H1 (cell line): ENCODE measurements around the gene ZDHHC22.
A peak's percentile ranks its signal among the peaks of the same experiment; 100 is the strongest.

Experiments
- CREB1 ChIP-seq: IDR thresholded peaks from 2 replicates; pipeline ENCODE4 v1.6.1; 2012; ENCODE audit warnings: inconsistent platforms
- EP300 ChIP-seq, 2 experiments: IDR thresholded peaks; 1 replicate in 1 of 2; 2 replicates in 1 of 2; pipeline ENCODE4 v1.6.1; 2011 to 2012; ENCODE audit warnings: low read depth in 2 of 2, low read length in 2 of 2, mild to moderate bottlenecking in 2 of 2, borderline replicate concordance in 1 of 2, inconsistent platforms in 1 of 2, moderate library complexity in 1 of 2
- HDAC6 ChIP-seq: IDR thresholded peaks from one replicate; pipeline ENCODE4 v1.7.1; 2012; ENCODE audit warnings: low read depth, mild to moderate bottlenecking, inconsistent platforms, low read length, moderate library complexity
- POLR2A ChIP-seq, 2 experiments: IDR thresholded peaks; 1 replicate in 1 of 2; 2 replicates in 1 of 2; pipeline ENCODE4 v1.6.1; 2011; ENCODE audit warnings: low read depth in 2 of 2, low read length in 2 of 2, mild to moderate bottlenecking in 2 of 2; ENCODE audit errors: control extremely low read depth in 1 of 2
- POLR2AphosphoS5 ChIP-seq: IDR thresholded peaks from 2 replicates; pipeline ENCODE4 v1.6.1; 2011; ENCODE audit warnings: low read depth, low read length
- SIX5 ChIP-seq: IDR thresholded peaks from 2 replicates; pipeline ENCODE4 v1.6.1; 2011; ENCODE audit warnings: mild to moderate bottlenecking, low read depth, low read length
- TCF12 ChIP-seq: IDR thresholded peaks from 2 replicates; pipeline ENCODE4 v1.6.1; 2011; ENCODE audit warnings: low read depth, mild to moderate bottlenecking, low read length
- YY1 ChIP-seq: IDR thresholded peaks from 2 replicates; pipeline ENCODE4 v1.6.1; 2011; ENCODE audit warnings: low read depth, mild to moderate bottlenecking, low read length
- TF ChIP-seq, protein P1 (sequence below), 3 experiments: IDR thresholded peaks; 1 replicate in 2 of 3; 2 replicates in 1 of 3; pipeline versions ENCODE4 v1.5.1 to v1.6.1; 2011; ENCODE audit warnings: low read length in 3 of 3, mild to moderate bottlenecking in 3 of 3, inconsistent platforms in 2 of 3, low read depth in 1 of 3, moderate library complexity in 1 of 3; ENCODE audit not compliant: insufficient read depth in 1 of 3; ENCODE audit errors: control extremely low read depth in 1 of 3
- TF ChIP-seq, protein P2 (sequence below): IDR thresholded peaks from 2 replicates; pipeline ENCODE4 v1.6.1; 2012; ENCODE audit warnings: inconsistent platforms
- TF ChIP-seq, protein P3 (sequence below): IDR thresholded peaks from 2 replicates; pipeline ENCODE4 v1.6.1; 2012; ENCODE audit warnings: inconsistent platforms

DNA sequence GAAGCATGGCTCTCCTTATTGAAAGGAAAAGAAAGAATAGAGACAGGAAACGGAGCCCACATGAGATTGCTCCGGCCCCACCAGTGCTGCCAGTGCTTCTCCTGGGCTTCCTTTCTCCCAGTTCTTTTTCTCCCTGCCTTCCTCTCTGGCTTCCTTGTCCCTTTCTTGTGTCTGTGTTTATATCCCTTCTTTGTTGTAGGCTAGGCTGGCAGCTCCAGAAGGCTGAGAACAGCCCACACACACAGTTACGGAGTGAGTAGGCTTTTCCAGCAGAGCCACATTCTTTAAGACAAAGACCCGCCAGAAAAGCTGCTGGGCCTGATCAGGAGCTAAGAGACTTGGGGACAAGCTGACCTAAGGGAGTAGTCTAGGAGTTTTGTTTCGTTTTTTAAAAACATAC is 30.6 kb downstream of the ZDHHC22 start:
- TF ChIP-seq EP300 (IDR thresholded peaks at IDR 0.05; ENCODE audit: borderline replicate concordance in 1 of 2, low read depth in 2 of 2, low read length in 2 of 2) (peak in 1 of 2 experiments; percentile 33; a peak in 1 of 3 replicates), POLR2A (IDR thresholded peaks at IDR 0.05; ENCODE audit: control extremely low read depth in 1 of 2, low read depth in 2 of 2, low read length in 2 of 2) (peak in 1 of 2 experiments; percentile 73; a peak in 2 of 3 replicates), HDAC6 (no peak), POLR2AphosphoS5 (peak; percentile 44), SIX5 (no peak), TCF12 (no peak), CREB1 (no peak), YY1 (no peak; the same call in 1 of the 2 replicates)
- TF ChIP-seq, protein P1, sequence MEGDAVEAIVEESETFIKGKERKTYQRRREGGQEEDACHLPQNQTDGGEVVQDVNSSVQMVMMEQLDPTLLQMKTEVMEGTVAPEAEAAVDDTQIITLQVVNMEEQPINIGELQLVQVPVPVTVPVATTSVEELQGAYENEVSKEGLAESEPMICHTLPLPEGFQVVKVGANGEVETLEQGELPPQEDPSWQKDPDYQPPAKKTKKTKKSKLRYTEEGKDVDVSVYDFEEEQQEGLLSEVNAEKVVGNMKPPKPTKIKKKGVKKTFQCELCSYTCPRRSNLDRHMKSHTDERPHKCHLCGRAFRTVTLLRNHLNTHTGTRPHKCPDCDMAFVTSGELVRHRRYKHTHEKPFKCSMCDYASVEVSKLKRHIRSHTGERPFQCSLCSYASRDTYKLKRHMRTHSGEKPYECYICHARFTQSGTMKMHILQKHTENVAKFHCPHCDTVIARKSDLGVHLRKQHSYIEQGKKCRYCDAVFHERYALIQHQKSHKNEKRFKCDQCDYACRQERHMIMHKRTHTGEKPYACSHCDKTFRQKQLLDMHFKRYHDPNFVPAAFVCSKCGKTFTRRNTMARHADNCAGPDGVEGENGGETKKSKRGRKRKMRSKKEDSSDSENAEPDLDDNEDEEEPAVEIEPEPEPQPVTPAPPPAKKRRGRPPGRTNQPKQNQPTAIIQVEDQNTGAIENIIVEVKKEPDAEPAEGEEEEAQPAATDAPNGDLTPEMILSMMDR (IDR thresholded peaks at IDR 0.05; ENCODE audit: control extremely low read depth in 1 of 3, insufficient read depth in 1 of 3, low read depth in 1 of 3, low read length in 3 of 3): no peak
- TF ChIP-seq, protein P2, sequence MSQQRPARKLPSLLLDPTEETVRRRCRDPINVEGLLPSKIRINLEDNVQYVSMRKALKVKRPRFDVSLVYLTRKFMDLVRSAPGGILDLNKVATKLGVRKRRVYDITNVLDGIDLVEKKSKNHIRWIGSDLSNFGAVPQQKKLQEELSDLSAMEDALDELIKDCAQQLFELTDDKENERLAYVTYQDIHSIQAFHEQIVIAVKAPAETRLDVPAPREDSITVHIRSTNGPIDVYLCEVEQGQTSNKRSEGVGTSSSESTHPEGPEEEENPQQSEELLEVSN: no peak
- TF ChIP-seq, protein P3, sequence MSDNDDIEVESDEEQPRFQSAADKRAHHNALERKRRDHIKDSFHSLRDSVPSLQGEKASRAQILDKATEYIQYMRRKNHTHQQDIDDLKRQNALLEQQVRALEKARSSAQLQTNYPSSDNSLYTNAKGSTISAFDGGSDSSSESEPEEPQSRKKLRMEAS: no peak
